Kidney capillary endothelial cell (primary cell): ENCODE results near the gene TAGAP.

ENCODE experiments used
- DNase-seq: peaks from one replicate; pipeline ENCODE4 v3.0.0-alpha.2; 2018; ENCODE audit warnings: low spot score

The TAGAP gene

GRCh38 chr6:159044899-159045727 is at the start of gene TAGAP:
TSS of gene TAGAP (minus strand) at chr6:159044991. CDS start at chr6:159044146, 845 bp downstream.
- no peak for DNase-seq

GRCh38 chr6:159093609-159094443 is 49.0 kb upstream of the TAGAP start:
- DNase-seq = no peak

GRCh38 chr6:159092631-159093030 is 47.8 kb upstream of the TAGAP start:
- DNase-seq = no peak

GRCh38 chr6:159090530-159091480 is 46.0 kb upstream of the TAGAP start:
- DNase-seq = no peak

- DNase-seq = no peak
These were observed 45.1 kb upstream of the TAGAP start for GRCh38 chr6:159089909-159090308.

GRCh38 chr6:159089443-159089842 is 44.7 kb upstream of the TAGAP start:
- DNase-seq = no peak

- DNase-seq = no peak
These were observed 41.3 kb upstream of the TAGAP start for GRCh38 chr6:159086033-159086618.

- DNase-seq = no peak
These were observed 40.7 kb upstream of the TAGAP start for GRCh38 chr6:159085396-159085895.

GRCh38 chr6:159084493-159085091 is 39.8 kb upstream of the TAGAP start:
- DNase-seq = no peak

- DNase-seq = no peak
These were observed 38.4 kb upstream of the TAGAP start for GRCh38 chr6:159083146-159083545.

GRCh38 chr6:159082039-159082815 is 37.4 kb upstream of the TAGAP start:
- DNase-seq = no peak

GRCh38 chr6:159080217-159080976 is 35.6 kb upstream of the TAGAP start:
- DNase-seq = no peak

- DNase-seq = no peak
These were observed 34.6 kb upstream of the TAGAP start for GRCh38 chr6:159079367-159079766.

- DNase-seq = no peak
These were observed 32.3 kb upstream of the TAGAP start for GRCh38 chr6:159077123-159077522.

- no peak for DNase-seq
These were observed 30.9 kb upstream of the TAGAP start for GRCh38 chr6:159075506-159076228.

- DNase-seq = no peak
These were observed 30.1 kb upstream of the TAGAP start for GRCh38 chr6:159074876-159075275.

- DNase-seq = peak; percentile 10
These were observed 29.4 kb upstream of the TAGAP start for GRCh38 chr6:159074120-159074684.
